Measurements from ENCODE around the gene SLC22A5. TPM values are rescaled to one million over a fixed set of nuclear protein-coding genes. Genes with fewer than 3 reads are reported as not detected.

SLC22A5 gene
- total RNA-seq, 1 experiment from 2014 or later = 3.6 TPM

- peaks cover 7% of the 10 kb centered on the region for H3K27me3 Mint-ChIP-seq (ENCODE audit: low read depth)
- TF ChIP-seq E2F1 (CRISPR knock-in tag; IDR thresholded peaks at IDR 0.05) (no peak), ZNF671 (CRISPR knock-in tag; IDR thresholded peaks at IDR 0.05) (no peak), ZBTB21 (CRISPR knock-in tag; IDR thresholded peaks at IDR 0.05; ENCODE audit: borderline replicate concordance) (no peak), FOXK1 (CRISPR knock-in tag; IDR thresholded peaks at IDR 0.05) (no peak), SP1 (CRISPR knock-in tag; conservative IDR thresholded peaks at IDR 0.05) (no peak), ZNF138 (CRISPR knock-in tag; conservative IDR thresholded peaks at IDR 0.05) (no peak), FOXP1 (CRISPR knock-in tag; IDR thresholded peaks at IDR 0.05; ENCODE audit: borderline replicate concordance) (no peak), ELF4 (CRISPR knock-in tag; IDR thresholded peaks at IDR 0.05; ENCODE audit: low read depth) (no peak), ESRRA (CRISPR knock-in tag; IDR thresholded peaks at IDR 0.05; ENCODE audit: borderline replicate concordance) (no peak), GABPB1 (CRISPR knock-in tag; IDR thresholded peaks at IDR 0.05) (no peak), NR2C2 (CRISPR knock-in tag; IDR thresholded peaks at IDR 0.05) (no peak), ZNF532 (CRISPR knock-in tag; IDR thresholded peaks at IDR 0.05; ENCODE audit: borderline replicate concordance) (no peak), KAT7 (CRISPR knock-in tag; IDR thresholded peaks at IDR 0.05; ENCODE audit: borderline replicate concordance) (no peak)
- CTCF ChIA-PET = interaction anchor here (1.7 kb wide), 1 partner anchor 72 kb away, joined by 4 read pairs; no protein-coding TSS in a partner anchor
- POLR2A ChIA-PET = no interaction called here
- DNase-seq (ENCODE audit: low spot score) (no peak), ATAC-seq (no peak)
- H3K4me3 Mint-ChIP-seq = no peak overlapping the region
- H3K27ac Mint-ChIP-seq = no peak overlapping the region
- peaks cover 23% of the 10 kb centered on the region for H3K36me3 Mint-ChIP-seq
- no peaks in the 10 kb centered on the region for H3K4me1 Mint-ChIP-seq
- peaks cover 32% of the 10 kb centered on the region for H3K9me3 Mint-ChIP-seq
These were observed 24.6 kb upstream of the SLC22A5 start for GRCh38 chr5:132344775-132345514.

GRCh38 chr5:132353486-132353995, 16.0 kb upstream of the SLC22A5 start:
- DNase-seq (ENCODE audit: low spot score) (no peak), ATAC-seq (no peak)
- Mint-ChIP-seq H3K36me3 (peaks cover 23% of the 10 kb centered on the region), H3K27me3 (ENCODE audit: low read depth) (no peaks in the 10 kb centered on the region; the same call in 1 of the 2 replicates), H3K27ac (no peak overlapping the region), H3K4me1 (peaks cover 17% of the 10 kb centered on the region), H3K4me3 (no peak overlapping the region), H3K9me3 (peaks cover 26% of the 10 kb centered on the region)
- ChIA-PET CTCF (interaction anchor here (0.6 kb wide), 1 partner anchor 94 kb away, joined by 4 read pairs; no protein-coding TSS in a partner anchor), POLR2A (interaction anchor here (0.7 kb wide), 1 partner anchor 41 kb away, joined by 6 read pairs; no protein-coding TSS in a partner anchor)
- TF ChIP-seq ERG (CRISPR knock-in tag; IDR thresholded peaks at IDR 0.05) = no peak
- TF ChIP-seq ZNF121 (CRISPR knock-in tag; IDR thresholded peaks at IDR 0.05) = no peak
- TF ChIP-seq USF2 (CRISPR knock-in tag; IDR thresholded peaks at IDR 0.05) = no peak
- no peak for TF ChIP-seq ZMAT4 (CRISPR knock-in tag; IDR thresholded peaks at IDR 0.05)
- no peak for TF ChIP-seq JAZF1 (CRISPR knock-in tag; IDR thresholded peaks at IDR 0.05)

Data from WTC11 (cell line).